HG03442 (cell line): ENCODE data around the gene B3GLCT.
"Not testable (repeated sequence)": the region's sequence is repeated elsewhere in the genome, so short reads cannot be mapped to it uniquely, and the experiment has no call there.

Source experiments
- ATAC-seq: cut with Tn5 transposase; IDR thresholded peaks from one replicate; pipeline ENCODE4 v1.9.1; 2021; ENCODE audit warnings: mild to moderate bottlenecking, moderate library complexity; ENCODE audit not compliant: unreplicated experiment

Gene B3GLCT

GRCh38 chr13:31199849-31200636 is at the start of gene B3GLCT:
Gene B3GLCT (plus strand): TSS chr13:31199975. CDS start chr13:31200085, 110 bp downstream.
- peak; percentile 85 for ATAC-seq

DNA sequence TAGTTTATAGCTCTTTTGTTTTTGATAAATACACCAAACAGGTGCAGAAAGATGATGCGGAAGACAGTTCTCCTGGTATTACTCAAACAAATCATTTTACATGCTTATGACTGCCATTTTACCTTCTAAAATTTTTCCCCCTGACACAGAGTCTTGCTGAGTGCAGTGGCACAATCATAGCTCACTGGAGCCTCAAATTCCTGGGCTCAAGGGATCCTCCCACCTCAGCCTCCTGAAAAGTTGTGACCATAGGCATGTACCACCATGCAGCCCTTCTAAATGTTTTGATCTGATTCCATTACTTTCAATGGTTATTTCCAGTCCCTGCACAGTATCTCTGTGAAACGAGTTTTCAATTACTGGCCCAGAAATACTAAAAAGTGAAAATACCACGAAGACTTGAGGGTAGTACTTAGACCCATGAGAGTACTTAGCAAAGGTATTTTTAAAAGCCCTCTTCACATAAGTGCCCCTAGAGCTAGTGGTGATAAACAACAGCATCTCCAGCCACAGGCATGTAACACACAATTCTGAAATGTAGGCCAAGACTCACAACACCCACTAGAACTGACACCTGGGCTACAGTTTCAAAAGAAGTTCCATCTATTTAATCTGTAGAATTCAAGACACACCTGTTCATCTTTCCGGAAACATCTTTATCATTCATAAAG is 49.3 kb upstream of the B3GLCT start:
- ATAC-seq, result no peak

DNA sequence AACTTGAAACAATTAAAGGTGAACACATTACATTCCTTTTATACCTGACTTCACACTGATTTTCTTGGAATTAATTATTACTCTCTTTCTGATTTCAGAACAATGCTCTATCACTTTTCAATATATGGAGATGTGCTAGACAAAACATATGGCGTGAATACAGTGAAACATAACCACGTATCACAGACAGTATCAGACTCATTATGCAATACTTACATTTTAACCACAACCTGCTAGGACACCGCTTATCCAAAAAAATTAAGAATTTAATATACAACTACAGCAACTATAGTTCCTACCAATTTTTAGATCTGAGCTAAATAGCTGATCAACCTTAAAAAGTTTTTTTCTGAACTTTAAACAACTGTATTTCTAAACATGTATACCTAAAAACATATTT is 47.9 kb upstream of the B3GLCT start:
- no peak for ATAC-seq

- no peak for ATAC-seq
These were observed 44.8 kb upstream of the B3GLCT start for GRCh38 chr13:31154939-31155338.

DNA sequence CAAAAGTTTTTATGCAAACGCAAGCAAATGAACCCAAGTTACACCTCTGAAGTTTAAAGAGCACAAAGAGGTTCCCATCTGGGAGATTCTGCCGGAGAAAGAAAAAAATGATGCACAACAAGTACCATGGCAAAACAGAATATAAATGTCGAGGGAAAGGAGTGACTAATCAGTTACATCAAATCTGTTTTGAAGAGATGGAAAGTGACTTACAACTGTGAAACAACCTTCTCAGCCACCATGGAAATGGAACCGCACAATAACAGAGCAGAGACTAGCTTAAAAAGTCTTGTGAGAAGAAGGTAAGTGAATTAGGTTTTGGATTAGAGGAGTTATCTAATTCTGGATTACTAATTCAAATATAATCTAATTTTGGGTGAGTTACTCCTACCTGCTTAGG is 40.5 kb upstream of the B3GLCT start:
- no peak for ATAC-seq

- ATAC-seq, result no peak
These were observed 38.8 kb upstream of the B3GLCT start for GRCh38 chr13:31160857-31161556.

DNA sequence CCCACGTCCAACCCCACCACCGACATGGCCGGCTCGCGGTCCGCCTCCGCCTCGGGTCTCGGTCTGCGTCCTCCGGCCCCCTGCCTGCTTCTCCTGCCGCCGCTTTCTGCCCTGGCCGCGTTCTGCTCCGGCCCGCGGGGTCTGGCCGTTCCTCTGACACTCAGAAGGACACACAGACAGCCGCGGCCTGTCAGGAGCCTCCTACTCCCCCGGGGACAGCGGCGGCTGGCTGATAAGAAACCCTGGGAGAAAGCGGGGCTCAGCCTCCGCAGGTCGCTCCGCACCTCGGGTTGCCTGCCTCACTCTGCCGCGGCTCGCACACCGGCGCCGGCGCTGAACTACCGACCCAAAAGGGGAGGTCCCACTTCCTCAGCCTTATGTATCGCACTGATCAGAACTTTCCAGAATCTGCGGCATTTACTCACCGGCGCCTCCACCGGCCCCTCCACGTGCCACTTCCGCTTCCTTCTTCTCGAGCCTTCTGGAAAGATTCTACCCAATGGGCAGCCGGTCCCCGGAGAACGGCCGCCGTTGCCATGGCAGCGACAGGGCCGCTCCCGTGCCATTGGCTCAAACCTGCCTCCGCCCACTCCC is 38.1 kb upstream of the B3GLCT start, which contains the start of gene HSPH1:
TSS of gene HSPH1 (minus strand) at position 348 of the 594 bp plus-strand sequence. CDS start at position 26, 322 bp downstream.
- ATAC-seq, result peak; percentile 78

DNA sequence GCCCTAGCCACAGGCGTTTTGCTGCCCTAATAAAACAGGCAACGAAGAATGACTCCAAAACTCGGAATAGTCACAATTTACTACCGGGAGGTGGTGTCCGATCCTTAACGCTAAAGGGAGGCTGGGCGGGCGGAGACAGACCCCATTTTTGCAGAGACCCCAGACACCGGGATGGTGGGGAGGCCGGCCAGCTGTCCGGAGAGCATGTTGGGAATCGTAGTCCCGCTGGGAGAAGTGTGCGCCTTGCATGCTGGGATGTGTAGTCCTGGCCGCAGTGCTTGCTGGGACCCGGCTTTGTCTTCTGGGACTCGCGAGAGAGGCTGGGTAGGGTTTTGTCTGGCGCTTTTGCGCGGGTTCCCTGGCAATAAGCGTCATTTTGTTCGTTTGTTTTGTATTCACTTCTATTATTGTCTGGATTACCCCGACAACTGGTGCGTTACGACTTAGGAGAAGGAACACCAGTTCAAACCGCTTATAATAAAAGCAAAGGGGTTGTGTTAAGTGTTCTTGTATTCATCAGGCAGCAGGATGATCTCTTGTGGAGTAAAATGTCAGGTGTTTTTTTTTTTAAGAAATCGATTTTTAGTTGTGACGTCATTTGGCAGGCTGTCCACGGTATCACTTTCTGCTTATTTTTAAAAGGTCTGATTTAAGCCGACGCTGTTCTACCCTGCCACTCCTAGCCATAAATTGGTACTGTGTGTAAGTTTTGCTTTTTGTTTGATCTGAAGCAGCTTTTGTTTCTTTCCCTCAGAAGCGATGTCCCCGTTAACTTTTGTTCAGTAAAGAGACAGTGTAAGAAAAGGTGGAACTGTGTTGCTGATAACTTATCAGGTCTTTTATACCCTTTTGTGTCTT is 37.4 kb upstream of the B3GLCT start:
- ATAC-seq, result peak; percentile 80

- ATAC-seq, result no peak
These were observed 33.2 kb upstream of the B3GLCT start for GRCh38 chr13:31166591-31166990.

DNA sequence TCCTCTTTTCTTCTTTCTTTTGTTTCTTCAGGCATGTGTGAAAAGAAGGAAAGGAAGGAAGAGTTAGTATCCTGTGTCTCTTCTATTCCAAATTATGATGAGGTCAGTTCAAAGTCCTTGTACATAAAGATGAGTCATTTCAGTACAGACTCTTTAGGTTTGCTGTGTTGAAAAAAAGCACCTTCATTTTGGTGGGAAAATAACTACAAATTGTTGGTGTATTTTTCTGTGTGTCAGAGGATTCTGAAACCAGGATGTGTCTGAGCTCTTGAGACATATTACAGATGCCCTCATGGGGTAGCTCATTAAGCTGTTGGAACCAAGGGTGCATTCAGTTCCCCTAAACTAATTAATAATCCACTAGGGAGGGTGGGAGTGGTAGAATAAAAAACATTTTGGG is 32.3 kb upstream of the B3GLCT start:
- no peak for ATAC-seq

DNA sequence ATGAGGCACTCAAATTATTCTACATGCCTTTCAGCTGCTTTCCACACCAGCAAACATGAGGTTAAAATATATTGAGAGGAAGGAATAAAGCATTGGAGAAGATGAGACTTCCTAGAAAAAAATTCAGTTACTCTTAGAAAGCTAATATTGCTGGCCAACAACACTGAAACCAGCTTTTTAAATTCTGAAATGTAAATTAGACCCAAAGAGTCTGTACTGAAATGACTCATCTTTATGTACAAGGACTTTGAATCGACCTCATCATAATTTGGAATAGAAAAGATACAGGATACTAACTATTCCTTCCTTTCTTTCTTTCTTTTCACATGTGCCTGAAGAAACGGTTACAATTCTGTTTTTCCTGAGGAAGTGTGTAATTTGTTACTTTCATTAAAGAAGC is 31.6 kb upstream of the B3GLCT start:
- ATAC-seq, result peak; percentile 48

- ATAC-seq, result no peak
These were observed 31.0 kb upstream of the B3GLCT start for GRCh38 chr13:31168736-31169135.

- no peak for ATAC-seq
These were observed 27.8 kb upstream of the B3GLCT start for GRCh38 chr13:31172001-31172400.

DNA sequence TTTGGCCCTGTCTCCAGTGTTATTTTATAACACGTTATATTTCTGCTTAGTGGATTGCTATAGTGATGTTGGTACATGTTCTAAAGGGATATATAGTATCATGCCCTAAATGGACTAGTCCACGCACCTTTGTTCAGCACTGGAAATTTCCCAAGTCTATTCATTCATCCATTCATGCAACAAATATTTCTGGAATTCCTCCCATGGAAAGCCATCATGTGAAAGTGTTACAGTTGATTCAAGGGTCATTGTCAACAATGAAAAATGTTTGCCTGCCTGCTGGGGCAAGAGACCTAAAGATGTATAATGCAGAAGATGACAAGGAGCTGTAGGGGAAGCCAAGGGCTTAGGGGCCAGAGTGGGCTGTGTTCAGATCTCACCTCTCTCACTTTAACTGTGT is 27.2 kb upstream of the B3GLCT start:
- no peak for ATAC-seq

- no peak for ATAC-seq
These were observed 25.8 kb upstream of the B3GLCT start for GRCh38 chr13:31174018-31174417.

DNA sequence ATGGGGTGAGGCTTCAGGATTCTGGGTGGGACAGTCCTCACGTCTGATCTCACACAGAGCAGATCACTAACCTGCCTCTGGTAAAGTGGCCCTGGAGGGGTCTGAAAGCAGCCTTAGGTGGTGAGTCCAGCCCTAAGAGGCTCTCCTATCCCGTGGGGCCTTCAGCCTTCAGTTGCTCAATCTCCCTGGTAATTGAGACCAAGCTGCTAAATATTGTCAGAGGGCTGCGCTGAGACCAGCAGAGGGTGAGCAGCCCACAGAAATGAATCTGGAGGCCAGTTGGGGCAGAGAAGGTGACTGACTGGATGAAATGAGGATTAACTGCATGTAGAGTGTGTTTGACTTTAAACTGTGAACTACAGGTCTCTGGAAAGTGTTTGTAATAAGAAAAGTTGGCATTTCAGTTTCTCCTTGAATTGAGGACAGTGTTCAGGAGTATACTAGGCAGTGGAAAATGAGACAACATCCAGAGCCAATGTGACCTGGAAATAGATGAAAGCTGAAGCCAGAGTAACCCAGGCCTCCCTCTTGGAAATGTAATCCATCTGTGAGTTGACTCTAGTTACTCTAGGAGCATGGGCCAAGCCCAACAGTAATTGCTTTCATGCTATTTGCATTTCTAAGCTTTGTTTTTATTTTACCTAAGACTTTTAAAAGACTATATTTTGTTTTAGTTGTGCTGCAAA is 23.8 kb upstream of the B3GLCT start:
- no peak for ATAC-seq

DNA sequence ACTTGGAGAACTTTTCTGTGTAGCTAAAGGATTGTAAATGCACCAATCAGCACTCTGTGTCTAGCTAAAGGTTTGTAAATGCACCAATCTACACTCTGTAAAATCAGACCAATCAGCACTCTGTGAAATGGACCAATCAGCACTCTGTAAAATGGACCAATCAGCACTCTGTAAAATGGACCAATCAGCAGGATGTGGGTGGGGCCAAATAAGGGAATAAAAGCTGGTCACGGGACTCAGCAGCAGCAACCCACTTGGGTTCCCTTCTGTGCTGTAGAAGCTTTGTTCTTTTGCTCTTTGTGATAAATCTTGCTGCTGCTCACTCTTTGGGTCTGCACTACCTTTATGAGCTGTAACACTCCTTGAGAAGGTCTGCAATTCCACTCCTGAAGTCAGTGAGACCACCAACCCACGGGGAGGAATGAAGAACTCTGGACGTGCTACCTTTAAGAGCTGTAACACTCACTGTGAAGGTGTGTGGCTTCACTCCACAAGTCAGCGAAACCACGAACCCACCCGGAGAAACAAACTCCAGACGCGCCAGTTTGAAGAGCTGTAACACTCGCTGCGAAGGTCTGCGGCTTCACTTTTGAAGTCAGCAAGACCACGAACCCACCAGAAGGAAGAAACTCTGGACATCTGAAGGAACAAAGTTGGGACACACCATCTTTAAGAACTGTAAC is 21.8 kb upstream of the B3GLCT start:
- not testable (repeated sequence) for ATAC-seq

- no peak for ATAC-seq
These were observed 20.5 kb upstream of the B3GLCT start for GRCh38 chr13:31179241-31179640.

GRCh38 chr13:31179754-31180153 is 20.0 kb upstream of the B3GLCT start:
- ATAC-seq, result no peak
